Measurements from ENCODE around the gene KIAA0232.
"Not testable (repeated sequence)": the region's sequence is repeated elsewhere in the genome, so short reads cannot be mapped to it uniquely, and the experiment has no call there.

KIAA0232 gene

GRCh38 chr4:6887591-6888371 is 105.3 kb downstream of the KIAA0232 start:
- no peak overlapping the region for H3K4me3 ChIP-seq (ENCODE audit: low read depth, low read length)
- peaks cover 3% of the 10 kb centered on the region; the same call in 1 of the 2 replicates for H3K9me3 ChIP-seq
- no peak for DNase-seq
- TF ChIP-seq CTCF (IDR thresholded peaks at IDR 0.05; ENCODE audit: low read depth, low read length): no peak
- H3K4me1 ChIP-seq: peaks cover 12% of the 10 kb centered on the region
- H3K27me3 ChIP-seq: no peaks in the 10 kb centered on the region
- peaks cover 4% of the 10 kb centered on the region; the same call in 1 of the 2 replicates for H3K36me3 ChIP-seq

- Histone ChIP-seq H3K9me3 (peaks cover 3% of the 10 kb centered on the region; the same call in 1 of the 2 replicates), H3K36me3 (no peaks in the 10 kb centered on the region), H3K27me3 (no peaks in the 10 kb centered on the region), H3K4me1 (peaks cover 12% of the 10 kb centered on the region), H3K4me3 (ENCODE audit: low read depth, low read length) (no peak overlapping the region)
- no peak for DNase-seq
- TF ChIP-seq CTCF (IDR thresholded peaks at IDR 0.05; ENCODE audit: low read depth, low read length): no peak
Measured at GRCh38 chr4:6888506-6889071, 106.1 kb downstream of the KIAA0232 start.

GRCh38 chr4:6889101-6889735 is 106.7 kb downstream of the KIAA0232 start:
- Histone ChIP-seq H3K36me3 (no peaks in the 10 kb centered on the region), H3K4me1 (peaks cover 12% of the 10 kb centered on the region), H3K27me3 (no peaks in the 10 kb centered on the region), H3K9me3 (peaks cover 3% of the 10 kb centered on the region; the same call in 1 of the 2 replicates), H3K4me3 (ENCODE audit: low read depth, low read length) (no peak overlapping the region)
- TF ChIP-seq CTCF (IDR thresholded peaks at IDR 0.05; ENCODE audit: low read depth, low read length): no peak
- DNase-seq: no peak

GRCh38 chr4:6889736-6890324 is 107.3 kb downstream of the KIAA0232 start:
- Histone ChIP-seq H3K36me3 (no peaks in the 10 kb centered on the region), H3K4me3 (ENCODE audit: low read depth, low read length) (no peak overlapping the region), H3K9me3 (peaks cover 3% of the 10 kb centered on the region; the same call in 1 of the 2 replicates), H3K4me1 (peaks cover 12% of the 10 kb centered on the region), H3K27me3 (no peaks in the 10 kb centered on the region)
- DNase-seq: no peak
- TF ChIP-seq CTCF (IDR thresholded peaks at IDR 0.05; ENCODE audit: low read depth, low read length): no peak

GRCh38 chr4:6890358-6890757 is 107.8 kb downstream of the KIAA0232 start:
- Histone ChIP-seq H3K27me3 (no peaks in the 10 kb centered on the region), H3K4me1 (peaks cover 12% of the 10 kb centered on the region), H3K4me3 (ENCODE audit: low read depth, low read length) (no peak overlapping the region), H3K9me3 (peaks cover 3% of the 10 kb centered on the region; the same call in 1 of the 2 replicates), H3K36me3 (no peaks in the 10 kb centered on the region)
- no peak for TF ChIP-seq CTCF (IDR thresholded peaks at IDR 0.05; ENCODE audit: low read depth, low read length)
- DNase-seq: no peak

- not testable (repeated sequence) for H3K4me3 ChIP-seq (ENCODE audit: low read depth, low read length); H3K9me3 ChIP-seq; H3K27me3 ChIP-seq; H3K36me3 ChIP-seq; DNase-seq
- H3K4me1 ChIP-seq: peaks cover 12% of the 10 kb centered on the region
Measured at GRCh38 chr4:6890971-6891370, 108.4 kb downstream of the KIAA0232 start.
